ENCODE results near the gene REPIN1.

REPIN1 gene

DNA sequence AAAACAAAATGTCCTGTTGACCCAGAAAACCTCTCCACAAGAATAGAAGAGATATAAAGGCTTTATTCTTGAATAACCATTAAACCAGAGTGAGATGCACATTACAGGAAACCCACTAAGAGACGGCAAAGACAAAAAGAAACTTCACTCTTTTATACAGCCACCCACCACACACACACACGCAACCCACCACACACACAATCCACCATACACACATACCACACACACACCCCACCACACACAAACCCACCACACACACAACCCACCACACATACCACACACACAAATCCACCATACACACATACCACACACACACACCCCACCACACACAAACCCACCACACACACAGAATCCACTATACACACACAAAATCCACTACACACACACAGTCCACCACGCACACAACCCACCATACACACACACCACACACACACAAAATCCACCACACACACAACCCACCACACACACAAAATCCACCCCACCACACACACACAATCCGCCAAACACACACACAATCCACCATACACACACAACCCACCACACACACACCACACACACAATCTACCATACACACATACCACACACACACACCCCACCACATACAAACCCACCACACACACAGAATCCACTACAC, 9.5 kb upstream of the REPIN1 start:
- Histone ChIP-seq H3K27me3 (ENCODE audit: insufficient read depth, low read depth, severe bottlenecking) (no peaks in the 10 kb centered on the region), H3K27ac (no peak overlapping the region), H3K9me3 (ENCODE audit: severe bottlenecking) (no peaks in the 10 kb centered on the region), H3K36me3 (no peaks in the 10 kb centered on the region), H3K4me3 (ENCODE audit: low read depth, low read length) (no peak overlapping the region)
- DNase-seq, result no peak
- TF ChIP-seq, protein P1, sequence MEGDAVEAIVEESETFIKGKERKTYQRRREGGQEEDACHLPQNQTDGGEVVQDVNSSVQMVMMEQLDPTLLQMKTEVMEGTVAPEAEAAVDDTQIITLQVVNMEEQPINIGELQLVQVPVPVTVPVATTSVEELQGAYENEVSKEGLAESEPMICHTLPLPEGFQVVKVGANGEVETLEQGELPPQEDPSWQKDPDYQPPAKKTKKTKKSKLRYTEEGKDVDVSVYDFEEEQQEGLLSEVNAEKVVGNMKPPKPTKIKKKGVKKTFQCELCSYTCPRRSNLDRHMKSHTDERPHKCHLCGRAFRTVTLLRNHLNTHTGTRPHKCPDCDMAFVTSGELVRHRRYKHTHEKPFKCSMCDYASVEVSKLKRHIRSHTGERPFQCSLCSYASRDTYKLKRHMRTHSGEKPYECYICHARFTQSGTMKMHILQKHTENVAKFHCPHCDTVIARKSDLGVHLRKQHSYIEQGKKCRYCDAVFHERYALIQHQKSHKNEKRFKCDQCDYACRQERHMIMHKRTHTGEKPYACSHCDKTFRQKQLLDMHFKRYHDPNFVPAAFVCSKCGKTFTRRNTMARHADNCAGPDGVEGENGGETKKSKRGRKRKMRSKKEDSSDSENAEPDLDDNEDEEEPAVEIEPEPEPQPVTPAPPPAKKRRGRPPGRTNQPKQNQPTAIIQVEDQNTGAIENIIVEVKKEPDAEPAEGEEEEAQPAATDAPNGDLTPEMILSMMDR (IDR thresholded peaks at IDR 0.05; ENCODE audit: low read depth, low read length), result no peak

DNA sequence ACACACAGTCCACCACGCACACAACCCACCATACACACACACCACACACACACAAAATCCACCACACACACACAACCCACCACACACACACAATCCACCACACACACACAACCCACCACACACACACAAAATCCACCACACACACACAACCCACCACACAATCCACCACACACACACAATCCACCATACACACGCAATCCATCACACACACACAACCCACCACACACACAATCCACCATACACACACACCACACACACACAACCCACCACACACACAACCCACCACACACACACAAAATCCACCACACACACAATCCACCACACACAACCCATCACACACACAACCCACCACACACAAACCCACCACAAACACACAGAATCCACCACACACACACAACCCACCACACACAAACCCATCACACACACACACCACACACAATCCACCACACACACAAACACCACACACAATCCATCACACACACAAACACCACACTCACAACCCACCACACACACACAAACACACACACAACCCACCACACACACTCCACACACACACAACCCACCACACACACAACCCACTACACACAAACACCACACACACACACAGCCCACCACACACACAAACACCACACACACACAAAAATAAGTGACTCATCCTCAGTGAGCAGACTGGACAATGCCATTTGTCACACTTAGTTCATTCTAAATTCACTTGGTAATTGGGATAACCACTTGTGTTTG, 8.8 kb upstream of the REPIN1 start:
- Histone ChIP-seq H3K9me3 (ENCODE audit: severe bottlenecking) (no peaks in the 10 kb centered on the region), H3K36me3 (no peaks in the 10 kb centered on the region), H3K27ac (no peak overlapping the region), H3K4me3 (ENCODE audit: low read depth, low read length) (no peak overlapping the region), H3K27me3 (ENCODE audit: insufficient read depth, low read depth, severe bottlenecking) (no peaks in the 10 kb centered on the region)
- TF ChIP-seq, protein P1 (IDR thresholded peaks at IDR 0.05; ENCODE audit: low read depth, low read length), result no peak
- DNase-seq, result no peak

DNA sequence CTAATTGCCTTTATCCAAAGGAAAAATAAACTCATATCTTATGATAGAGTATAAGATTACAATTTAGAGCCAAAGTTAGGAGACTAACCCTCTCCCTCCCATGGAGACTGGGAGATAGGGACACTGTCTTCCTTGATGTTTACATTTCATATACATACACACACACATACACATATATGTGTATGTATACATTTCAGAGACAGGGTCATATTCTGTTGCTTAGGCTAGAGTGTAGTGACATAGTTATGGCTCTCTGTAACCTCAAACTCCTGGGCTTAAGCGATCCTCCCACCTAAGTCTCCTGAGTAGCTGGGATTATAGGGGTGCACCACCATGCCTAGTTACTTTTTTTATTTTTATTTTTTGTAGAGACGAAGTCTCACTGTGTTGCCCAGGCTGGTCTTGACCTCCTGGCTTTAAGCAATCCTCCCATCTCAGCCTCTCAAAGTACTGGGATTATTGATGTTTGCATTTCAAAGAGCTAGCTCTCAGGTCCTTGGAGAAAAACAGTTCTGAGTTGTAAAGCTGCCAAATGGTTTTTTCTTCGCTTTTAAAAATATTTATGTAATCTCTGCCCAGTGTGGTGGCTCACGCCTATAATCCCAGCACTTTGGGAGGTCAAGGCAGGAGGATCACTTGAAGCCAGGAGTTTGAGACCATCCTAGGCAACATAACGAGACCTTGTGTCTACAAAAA, 8.1 kb upstream of the REPIN1 start:
- no peaks in the 10 kb centered on the region for H3K27me3 ChIP-seq (ENCODE audit: insufficient read depth, low read depth, severe bottlenecking)
- TF ChIP-seq, protein P1 (IDR thresholded peaks at IDR 0.05; ENCODE audit: low read depth, low read length), result no peak
- no peaks in the 10 kb centered on the region for H3K36me3 ChIP-seq
- H3K9me3 ChIP-seq (ENCODE audit: severe bottlenecking), result no peaks in the 10 kb centered on the region
- no peak overlapping the region for H3K27ac ChIP-seq
- no peak for DNase-seq
- H3K4me3 ChIP-seq (ENCODE audit: low read depth, low read length), result no peak overlapping the region

DNA sequence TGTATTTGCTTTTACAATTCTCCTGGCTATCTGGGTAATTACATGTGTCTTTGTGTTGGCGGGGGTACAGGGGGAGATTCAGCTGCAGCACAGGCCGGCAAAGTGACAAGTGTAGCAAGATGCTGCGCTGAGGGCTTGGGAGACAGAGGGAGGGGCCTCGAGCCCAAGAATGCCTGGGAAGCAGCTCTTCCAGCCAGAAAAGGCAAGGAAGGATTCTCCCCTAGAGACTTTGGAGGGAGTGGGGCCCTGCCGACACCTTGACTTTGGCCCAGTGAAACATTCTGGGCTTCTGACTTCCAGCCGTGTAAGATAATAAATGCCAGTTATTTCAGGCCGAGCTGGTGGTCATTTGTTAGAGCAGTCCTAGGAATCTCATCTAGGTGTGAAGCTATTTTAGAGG, 7.2 kb upstream of the REPIN1 start:
- H3K27ac ChIP-seq, result no peak overlapping the region
- DNase-seq, result no peak
- no peaks in the 10 kb centered on the region for H3K9me3 ChIP-seq (ENCODE audit: severe bottlenecking)
- H3K27me3 ChIP-seq (ENCODE audit: insufficient read depth, low read depth, severe bottlenecking), result no peaks in the 10 kb centered on the region
- TF ChIP-seq, protein P1 (IDR thresholded peaks at IDR 0.05; ENCODE audit: low read depth, low read length), result no peak
- H3K4me3 ChIP-seq (ENCODE audit: low read depth, low read length), result no peak overlapping the region
- no peaks in the 10 kb centered on the region for H3K36me3 ChIP-seq

DNA sequence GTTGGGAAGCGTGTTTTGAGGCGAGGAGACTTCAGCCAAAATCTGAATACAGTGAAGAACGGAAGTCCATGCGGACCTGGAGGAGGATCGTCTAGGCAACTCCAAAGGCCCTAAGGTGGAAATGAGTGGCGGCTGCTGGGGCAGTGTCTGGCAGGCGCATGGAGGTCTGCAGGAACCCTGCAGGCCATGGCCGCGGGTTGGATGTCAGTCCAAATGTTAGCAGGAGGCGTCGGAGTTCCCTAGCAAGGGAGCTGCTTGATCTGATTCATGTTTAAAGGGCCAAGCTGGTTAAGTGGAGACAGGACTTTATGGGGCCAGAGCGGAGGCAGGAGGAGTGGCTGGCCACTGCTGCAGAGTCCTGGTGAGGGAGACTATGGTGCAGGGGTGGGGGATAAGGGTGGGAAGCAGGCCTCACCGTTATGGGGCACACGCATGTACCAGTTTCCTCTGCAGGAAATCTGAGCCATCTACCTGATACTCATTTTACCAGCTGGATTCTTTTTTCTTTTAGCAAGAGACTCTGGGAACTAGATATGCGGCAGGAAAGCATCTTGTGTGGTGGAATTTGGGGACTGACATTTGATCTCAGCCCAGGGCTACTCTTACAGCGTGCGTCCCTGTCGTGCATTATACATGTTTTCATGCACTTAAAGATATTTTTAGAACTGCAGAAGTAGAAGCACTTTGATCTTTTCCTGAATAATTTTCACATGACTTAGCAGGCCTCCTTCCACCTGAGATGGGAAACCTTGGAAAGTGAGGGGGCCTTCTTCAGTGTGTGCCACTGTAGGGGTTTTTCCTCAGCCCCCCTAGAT, 6.6 kb upstream of the REPIN1 start:
- TF ChIP-seq, protein P1 (IDR thresholded peaks at IDR 0.05; ENCODE audit: low read depth, low read length), result no peak
- Histone ChIP-seq H3K4me3 (ENCODE audit: low read depth, low read length) (no peak overlapping the region), H3K9me3 (ENCODE audit: severe bottlenecking) (no peaks in the 10 kb centered on the region), H3K27ac (no peak overlapping the region), H3K36me3 (no peaks in the 10 kb centered on the region), H3K27me3 (ENCODE audit: insufficient read depth, low read depth, severe bottlenecking) (no peaks in the 10 kb centered on the region)
- no peak for DNase-seq
